ENCODE data around the gene PRUNE1. TPM values are rescaled to one million over a fixed set of nuclear protein-coding genes. Genes with fewer than 3 reads are reported as not detected.

The PRUNE1 gene
- total RNA-seq, 4 donors from 2014 or later = 24.0 to 35.6 (median 29.1) TPM

- Histone ChIP-seq H3K27ac (no peak overlapping the region), H3K4me1 (peaks cover 36 to 40% of the 10 kb centered on the region in 2 donors), H3K36me3 (peaks cover 0 to 57% of the 10 kb centered on the region in 2 donors), H3K4me3 (no peak overlapping the region), H3K9me3 (no peaks in the 10 kb centered on the region), H3K27me3 (no peaks in the 10 kb centered on the region)
- ATAC-seq (no peak), DNase-seq (no peak)
- intact Hi-C loops (cut with DNase I; ENCODE audit: low total_unique reads) (loop anchor here (5.0 to 10.0 kb wide), 2 partner anchors 124 to 253 kb away; partner anchors contain the start of genes ARNT and PSMD4), in situ Hi-C loops (cut with MboI; ENCODE audit: low sequenced_read_pairs in 4 of 4) (no loop called here)
- TF ChIP-seq CTCF (IDR thresholded peaks at IDR 0.05 in 4 of 5, conservative IDR thresholded peaks at IDR 0.05 in 1 of 5) (no peak), POLR2A (IDR thresholded peaks at IDR 0.05) (no peak)
Measured at GRCh38 chr1:151001602-151002001, 6.6 kb upstream of the PRUNE1 start.

GRCh38 chr1:151002051-151002450 is 6.2 kb upstream of the PRUNE1 start:
- ATAC-seq (no peak), DNase-seq (no peak)
- Histone ChIP-seq H3K9me3 (no peaks in the 10 kb centered on the region), H3K4me1 (peaks cover 39 to 43% of the 10 kb centered on the region in 2 donors), H3K36me3 (peaks cover 0 to 54% of the 10 kb centered on the region in 2 donors), H3K4me3 (no peak overlapping the region), H3K27me3 (no peaks in the 10 kb centered on the region), H3K27ac (no peak overlapping the region)
- intact Hi-C loops (cut with DNase I; ENCODE audit: low total_unique reads) = loop anchor here (5.0 to 10.0 kb wide), 2 partner anchors 125 to 253 kb away; partner anchors contain the start of genes ARNT and PSMD4
- TF ChIP-seq POLR2A (IDR thresholded peaks at IDR 0.05) (no peak), CTCF (IDR thresholded peaks at IDR 0.05 in 4 of 5, conservative IDR thresholded peaks at IDR 0.05 in 1 of 5) (no peak)
- in situ Hi-C loops (cut with MboI; ENCODE audit: low sequenced_read_pairs in 4 of 4) = no loop called here

GRCh38 chr1:151002611-151003010 is 5.6 kb upstream of the PRUNE1 start:
- H3K9me3 ChIP-seq = no peaks in the 10 kb centered on the region
- H3K4me3 ChIP-seq = no peak overlapping the region
- ATAC-seq = no peak
- peak overlapping the region in 2 of 4 donors; percentile 2 to 36 for H3K27ac ChIP-seq
- H3K36me3 ChIP-seq = peaks cover 0 to 49% of the 10 kb centered on the region in 2 donors
- H3K4me1 ChIP-seq = peaks cover 45 to 49% of the 10 kb centered on the region in 2 donors
- no peaks in the 10 kb centered on the region for H3K27me3 ChIP-seq
- intact Hi-C loops (cut with DNase I; ENCODE audit: low total_unique reads) = loop anchor here (5.0 to 10.0 kb wide), 2 partner anchors 125 to 252 kb away; partner anchors contain the start of genes ARNT and PSMD4
- TF ChIP-seq POLR2A (IDR thresholded peaks at IDR 0.05) (no peak), CTCF (IDR thresholded peaks at IDR 0.05 in 4 of 5, conservative IDR thresholded peaks at IDR 0.05 in 1 of 5) (no peak)
- DNase-seq = no peak
- in situ Hi-C loops (cut with MboI; ENCODE audit: low sequenced_read_pairs in 4 of 4) = no loop called here

- TF ChIP-seq CTCF (IDR thresholded peaks at IDR 0.05 in 4 of 5, conservative IDR thresholded peaks at IDR 0.05 in 1 of 5) = no peak
- no peak for TF ChIP-seq POLR2A (IDR thresholded peaks at IDR 0.05)
- ATAC-seq (no peak), DNase-seq (no peak)
- peak overlapping the region; percentile 4 to 40 (median 20) for H3K27ac ChIP-seq
- H3K4me3 ChIP-seq = peak overlapping the region in 1 of 4 donors; percentile 3
- no peaks in the 10 kb centered on the region for H3K9me3 ChIP-seq
- peaks cover 0 to 43% of the 10 kb centered on the region in 2 donors for H3K36me3 ChIP-seq
- peaks cover 49 to 52% of the 10 kb centered on the region in 2 donors for H3K4me1 ChIP-seq
- intact Hi-C loops (cut with DNase I; ENCODE audit: low total_unique reads) = loop anchor here (5.0 to 10.0 kb wide), 2 partner anchors 126 to 252 kb away; partner anchors contain the start of genes ARNT and PSMD4
- H3K27me3 ChIP-seq = no peaks in the 10 kb centered on the region
- in situ Hi-C loops (cut with MboI; ENCODE audit: low sequenced_read_pairs in 4 of 4) = no loop called here
Measured at GRCh38 chr1:151003180-151003579, 5.1 kb upstream of the PRUNE1 start.

All from gastrocnemius medialis (tissue), 4 donors.